ENCODE measurements around the gene ATP2B1.

The ATP2B1 gene

DNA sequence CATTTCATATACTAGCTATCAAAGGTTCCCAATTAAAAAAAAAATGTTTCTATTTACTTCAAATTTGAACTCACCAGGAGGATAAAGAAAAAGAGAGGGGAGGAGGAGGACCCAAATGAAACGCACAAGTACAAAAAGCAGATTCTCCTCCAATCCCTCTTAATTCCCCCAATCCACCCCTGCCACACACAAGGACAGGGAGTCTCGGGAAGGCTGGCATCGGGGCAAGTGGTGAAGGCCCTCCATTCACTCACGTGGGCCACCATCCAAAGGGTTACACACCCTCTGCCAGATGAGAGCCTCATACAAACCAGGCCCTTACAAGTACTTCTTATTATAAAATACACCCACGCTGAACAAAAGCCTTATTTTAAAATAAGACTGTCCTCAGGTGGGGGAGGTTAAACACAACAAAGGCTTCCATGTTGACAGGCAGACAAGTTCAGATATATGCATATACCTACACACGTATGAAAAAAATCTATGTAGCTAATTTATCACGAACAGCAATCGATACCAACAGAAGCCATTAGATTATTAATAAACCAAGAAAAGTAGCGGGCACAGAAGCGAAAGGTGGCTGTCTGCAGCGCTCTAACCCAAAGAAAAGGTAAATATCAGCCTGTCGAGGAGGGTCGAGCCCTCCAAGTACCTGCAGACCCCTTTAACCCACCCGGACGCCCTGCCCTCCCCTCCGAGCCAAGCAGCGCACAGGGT is 1.5 kb downstream of the ATP2B1 start:
- Histone ChIP-seq H3F3A (ENCODE audit: control insufficient read depth, insufficient read depth) (no peaks in the 10 kb centered on the region), H3K4me1 (ENCODE audit: control insufficient read depth, low read length) (peaks cover 48% of the 10 kb centered on the region), H3K9me2 (replicated peaks; ENCODE audit: control insufficient read depth, low read length) (no peaks in the 10 kb centered on the region), H3K4me2 (ENCODE audit: low read length) (peak overlapping the region; percentile 96), H3K36me3 (ENCODE audit: control insufficient read depth, low read length) (peaks cover 32% of the 10 kb centered on the region), H3K79me2 (ENCODE audit: control insufficient read depth, low read length) (peaks cover 75% of the 10 kb centered on the region), H3K4me3 (ENCODE audit: low read length) (peak overlapping the region; percentile 97), H3K27ac (ENCODE audit: low read depth, low read length) (peak overlapping the region; percentile 84), H3K9me3 (ENCODE audit: control insufficient read depth, insufficient read depth, low read length) (no peaks in the 10 kb centered on the region), H4K20me1 (ENCODE audit: control insufficient read depth, insufficient read depth, low read depth, low read length) (peaks cover 34% of the 10 kb centered on the region), H3K27me3 (ENCODE audit: control insufficient read depth, low read length) (no peaks in the 10 kb centered on the region)
- TF ChIP-seq, protein P1, sequence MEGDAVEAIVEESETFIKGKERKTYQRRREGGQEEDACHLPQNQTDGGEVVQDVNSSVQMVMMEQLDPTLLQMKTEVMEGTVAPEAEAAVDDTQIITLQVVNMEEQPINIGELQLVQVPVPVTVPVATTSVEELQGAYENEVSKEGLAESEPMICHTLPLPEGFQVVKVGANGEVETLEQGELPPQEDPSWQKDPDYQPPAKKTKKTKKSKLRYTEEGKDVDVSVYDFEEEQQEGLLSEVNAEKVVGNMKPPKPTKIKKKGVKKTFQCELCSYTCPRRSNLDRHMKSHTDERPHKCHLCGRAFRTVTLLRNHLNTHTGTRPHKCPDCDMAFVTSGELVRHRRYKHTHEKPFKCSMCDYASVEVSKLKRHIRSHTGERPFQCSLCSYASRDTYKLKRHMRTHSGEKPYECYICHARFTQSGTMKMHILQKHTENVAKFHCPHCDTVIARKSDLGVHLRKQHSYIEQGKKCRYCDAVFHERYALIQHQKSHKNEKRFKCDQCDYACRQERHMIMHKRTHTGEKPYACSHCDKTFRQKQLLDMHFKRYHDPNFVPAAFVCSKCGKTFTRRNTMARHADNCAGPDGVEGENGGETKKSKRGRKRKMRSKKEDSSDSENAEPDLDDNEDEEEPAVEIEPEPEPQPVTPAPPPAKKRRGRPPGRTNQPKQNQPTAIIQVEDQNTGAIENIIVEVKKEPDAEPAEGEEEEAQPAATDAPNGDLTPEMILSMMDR (IDR thresholded peaks at IDR 0.05; ENCODE audit: low read depth, low read length, poor library complexity, severe bottlenecking) = no peak
- TF ChIP-seq EZH2phosphoT487 (IDR thresholded peaks at IDR 0.05; ENCODE audit: borderline replicate concordance, low read length) = no peak

DNA sequence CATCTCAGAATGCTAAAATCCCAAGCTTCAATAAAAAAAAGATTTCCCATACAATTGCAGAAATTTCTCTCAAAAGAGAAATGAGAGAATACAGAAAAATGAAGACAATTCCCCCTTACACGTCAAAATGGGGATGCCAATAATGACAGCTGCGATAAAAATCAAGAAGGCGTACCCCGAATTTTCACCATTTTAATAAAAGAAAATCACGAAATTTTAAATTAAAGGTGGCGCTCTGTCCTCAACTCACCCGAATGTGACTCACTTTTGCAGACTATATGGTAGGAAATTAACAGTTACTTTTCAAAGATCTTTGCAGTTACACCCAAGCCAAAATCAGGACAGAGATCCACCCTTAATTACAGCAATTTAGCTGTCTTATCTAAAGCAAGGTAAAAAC is 2.1 kb downstream of the ATP2B1 start:
- no peak for TF ChIP-seq EZH2phosphoT487 (IDR thresholded peaks at IDR 0.05; ENCODE audit: borderline replicate concordance, low read length)
- TF ChIP-seq, protein P1 (IDR thresholded peaks at IDR 0.05; ENCODE audit: low read depth, low read length, poor library complexity, severe bottlenecking) = peak; percentile 39

DNA sequence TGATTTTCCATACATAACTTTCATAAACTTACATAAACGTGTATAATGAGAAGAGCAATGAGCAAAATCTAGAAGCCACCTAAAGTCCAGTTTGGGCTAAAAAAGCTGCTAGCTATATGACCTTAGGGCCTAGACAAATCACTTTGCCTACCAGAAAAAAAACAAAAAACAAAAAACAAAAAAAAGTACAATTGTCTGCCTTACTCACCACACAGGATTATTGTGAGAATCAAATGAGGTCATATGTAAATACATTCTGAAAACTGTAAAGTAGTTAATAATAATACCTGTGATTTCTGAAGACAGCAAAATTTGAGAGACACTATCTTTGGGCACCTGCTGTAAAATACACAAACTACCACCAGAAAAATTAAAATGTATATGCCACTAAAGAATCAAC is 4.2 kb downstream of the ATP2B1 start:
- peak overlapping the region; percentile 22 for H3K4me3 ChIP-seq (ENCODE audit: low read length)
- peaks cover 92% of the 10 kb centered on the region for H3K79me2 ChIP-seq (ENCODE audit: control insufficient read depth, low read length)
- peaks cover 42% of the 10 kb centered on the region for H4K20me1 ChIP-seq (ENCODE audit: control insufficient read depth, insufficient read depth, low read depth, low read length)
- TF ChIP-seq, protein P1 (IDR thresholded peaks at IDR 0.05; ENCODE audit: low read depth, low read length, poor library complexity, severe bottlenecking) = no peak
- no peak for TF ChIP-seq EZH2phosphoT487 (IDR thresholded peaks at IDR 0.05; ENCODE audit: borderline replicate concordance, low read length)
- H3K36me3 ChIP-seq (ENCODE audit: control insufficient read depth, low read length) = peaks cover 37% of the 10 kb centered on the region
- no peaks in the 10 kb centered on the region for H3K9me3 ChIP-seq (ENCODE audit: control insufficient read depth, insufficient read depth, low read length)
- H3K27ac ChIP-seq (ENCODE audit: low read depth, low read length) = no peak overlapping the region
- H3K4me2 ChIP-seq (ENCODE audit: low read length) = peak overlapping the region; percentile 30
- no peaks in the 10 kb centered on the region for H3K27me3 ChIP-seq (ENCODE audit: control insufficient read depth, low read length)
- no peaks in the 10 kb centered on the region for H3K9me2 ChIP-seq (replicated peaks; ENCODE audit: control insufficient read depth, low read length)
- no peaks in the 10 kb centered on the region for H3F3A ChIP-seq (ENCODE audit: control insufficient read depth, insufficient read depth)
- H3K4me1 ChIP-seq (ENCODE audit: control insufficient read depth, low read length) = peaks cover 39% of the 10 kb centered on the region

More for the DNA sequence above, 2.1 kb downstream of the ATP2B1 start:
- H3K27ac ChIP-seq (ENCODE audit: low read depth, low read length) = peak overlapping the region; percentile 84; the same call in 1 of the 2 replicates
- no peaks in the 10 kb centered on the region for H3F3A ChIP-seq (ENCODE audit: control insufficient read depth, insufficient read depth)
- peaks cover 48% of the 10 kb centered on the region for H3K4me1 ChIP-seq (ENCODE audit: control insufficient read depth, low read length)
- peak overlapping the region; percentile 97 for H3K4me3 ChIP-seq (ENCODE audit: low read length)
- H3K9me3 ChIP-seq (ENCODE audit: control insufficient read depth, insufficient read depth, low read length) = no peaks in the 10 kb centered on the region
- H4K20me1 ChIP-seq (ENCODE audit: control insufficient read depth, insufficient read depth, low read depth, low read length) = peaks cover 37% of the 10 kb centered on the region
- H3K27me3 ChIP-seq (ENCODE audit: control insufficient read depth, low read length) = no peaks in the 10 kb centered on the region
- peaks cover 36% of the 10 kb centered on the region for H3K36me3 ChIP-seq (ENCODE audit: control insufficient read depth, low read length)
- H3K79me2 ChIP-seq (ENCODE audit: control insufficient read depth, low read length) = peaks cover 81% of the 10 kb centered on the region
- no peaks in the 10 kb centered on the region for H3K9me2 ChIP-seq (replicated peaks; ENCODE audit: control insufficient read depth, low read length)
- H3K4me2 ChIP-seq (ENCODE audit: low read length) = peak overlapping the region; percentile 96
